HFF-Myc (cell line): ENCODE measurements around the gene SELENOI.

Experiments
- DNase-seq: peaks from one replicate; pipeline ENCODE4 v3.0.0-alpha.2; 2011; ENCODE audit warnings: low read depth; ENCODE audit errors: extremely low read depth
- H3K4me3 ChIP-seq: replicated peaks from 2 replicates; pipeline ENCODE4 v1.5.1; 2011; ENCODE audit warnings: low read depth, mild to moderate bottlenecking, control low read depth, low read length
- CTCF ChIP-seq: IDR thresholded peaks from 2 replicates; pipeline ENCODE4 v1.5.1; 2012; ENCODE audit warnings: mild to moderate bottlenecking, low read depth, low read length, control low read depth; ENCODE audit errors: missing control alignments

SELENOI gene

DNA sequence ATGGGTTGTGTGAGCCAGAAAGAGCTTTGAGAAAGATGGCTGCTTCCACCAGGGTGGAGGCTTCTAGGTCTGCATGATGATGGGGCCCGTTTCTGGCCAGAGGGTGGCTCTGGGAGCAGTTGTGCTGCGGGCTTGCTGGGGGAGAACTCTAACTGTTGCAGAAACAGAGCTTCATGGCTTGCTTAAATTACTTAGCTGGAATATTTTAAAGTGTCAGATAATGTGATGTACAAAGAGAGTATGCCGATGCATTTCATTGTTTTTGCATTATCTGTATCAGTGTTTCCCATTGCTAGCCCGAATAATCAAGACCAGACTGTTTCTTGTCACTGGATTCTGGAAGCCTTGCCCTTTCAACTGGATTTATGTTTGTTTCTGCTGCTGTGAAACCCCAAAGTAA, 49.5 kb downstream of the SELENOI start:
- TF ChIP-seq CTCF, result no peak
- DNase-seq, result no peak

GRCh38 chr2:26396734-26397298, 50.9 kb downstream of the SELENOI start:
- no peak overlapping the region for H3K4me3 ChIP-seq
- no peak for TF ChIP-seq CTCF
- DNase-seq, result no peak

More for the DNA sequence above, 49.5 kb downstream of the SELENOI start:
- H3K4me3 ChIP-seq, result no peak overlapping the region

DNA sequence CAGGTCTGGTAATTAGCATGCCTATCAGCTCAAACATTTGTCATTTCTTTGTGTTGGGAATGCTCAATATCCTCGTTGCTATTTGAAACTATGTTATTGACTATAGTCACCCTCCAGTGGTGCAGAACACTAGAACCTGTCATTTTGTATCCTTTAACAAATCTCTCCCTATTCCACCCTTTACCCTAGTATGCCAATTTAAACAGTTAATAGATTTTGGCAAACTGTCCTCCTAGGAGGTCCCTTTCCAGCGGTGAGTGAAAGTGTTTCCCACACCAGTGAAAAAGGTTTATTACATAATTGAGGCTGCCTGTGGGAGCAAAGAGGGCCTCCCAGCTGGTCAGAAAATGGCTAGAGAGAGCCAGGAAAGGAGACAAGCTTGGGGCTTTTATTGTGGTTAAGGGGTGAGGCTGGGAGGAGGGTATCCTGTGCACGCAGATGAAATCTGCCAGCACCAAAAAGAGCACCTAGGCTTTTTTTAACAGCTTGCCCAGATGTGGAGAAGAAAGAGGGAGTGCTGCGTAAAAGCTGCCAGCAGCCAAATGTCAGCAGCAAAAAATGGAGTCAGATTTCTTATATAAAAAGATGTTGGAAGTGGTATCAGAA, 53.9 kb downstream of the SELENOI start:
- H3K4me3 ChIP-seq, result no peak overlapping the region
- no peak for TF ChIP-seq CTCF

DNA sequence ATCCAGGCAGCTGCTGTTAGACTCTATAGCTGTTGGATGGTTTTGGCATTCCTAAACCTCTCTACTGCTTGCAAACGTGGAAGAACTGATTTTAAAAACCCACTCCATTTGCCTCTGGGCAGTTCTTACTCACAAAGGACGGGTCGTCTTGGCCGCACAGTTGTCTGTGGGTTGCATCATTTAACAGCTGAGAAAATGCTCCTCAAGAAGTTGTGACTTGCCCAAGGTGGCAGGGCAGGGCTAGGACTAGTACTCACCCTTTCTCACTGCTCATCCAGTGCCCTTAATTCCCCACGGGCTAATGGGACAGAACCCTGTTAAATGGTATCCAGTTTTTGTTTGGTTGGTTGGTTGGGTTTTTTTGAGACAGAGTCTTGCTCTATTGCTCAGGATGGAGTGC, 54.8 kb downstream of the SELENOI start:
- DNase-seq, result no peak
- H3K4me3 ChIP-seq, result no peak overlapping the region
- no peak for TF ChIP-seq CTCF

More for the DNA sequence above, 53.9 kb downstream of the SELENOI start:
- DNase-seq, result no peak

- H3K4me3 ChIP-seq, result peak within 1 kb of the TSS; percentile 39
- TF ChIP-seq CTCF, result no peak
- DNase-seq, result peak; percentile 37
These were observed 56.0 kb downstream of the SELENOI start, which contains the start of gene DRC1 for GRCh38 chr2:26401739-26402541. Gene DRC1 (plus strand): TSS chr2:26401920. CDS start chr2:26401990, 70 bp downstream.

DNA sequence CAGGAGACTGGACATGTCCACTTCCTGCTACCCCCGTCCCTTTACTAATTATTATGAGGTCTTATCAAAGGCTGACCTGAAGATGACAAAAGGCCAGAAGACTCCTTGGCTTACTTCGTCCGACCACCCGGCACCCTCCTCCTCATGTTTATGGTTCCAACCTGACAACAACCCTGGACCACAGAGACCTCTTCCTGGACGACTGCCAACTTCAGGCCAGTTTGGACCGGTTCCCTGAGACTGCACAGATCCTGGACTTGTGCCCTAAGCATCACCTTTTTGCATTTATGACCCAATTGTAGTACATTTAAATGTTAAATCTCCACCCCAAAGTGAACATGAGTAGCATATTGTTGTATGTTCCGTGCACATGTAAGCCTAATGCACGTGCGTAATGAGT, 61.6 kb downstream of the SELENOI start:
- no peak for TF ChIP-seq CTCF
- H3K4me3 ChIP-seq, result no peak overlapping the region
- no peak for DNase-seq
